Measurements from ENCODE around the gene TCEAL7. TPM values are rescaled to one million over a fixed set of nuclear protein-coding genes. Genes with fewer than 3 reads are reported as not detected.

Gene TCEAL7
- total RNA-seq, 1 donor from 2014 or later: not detected

DNA sequence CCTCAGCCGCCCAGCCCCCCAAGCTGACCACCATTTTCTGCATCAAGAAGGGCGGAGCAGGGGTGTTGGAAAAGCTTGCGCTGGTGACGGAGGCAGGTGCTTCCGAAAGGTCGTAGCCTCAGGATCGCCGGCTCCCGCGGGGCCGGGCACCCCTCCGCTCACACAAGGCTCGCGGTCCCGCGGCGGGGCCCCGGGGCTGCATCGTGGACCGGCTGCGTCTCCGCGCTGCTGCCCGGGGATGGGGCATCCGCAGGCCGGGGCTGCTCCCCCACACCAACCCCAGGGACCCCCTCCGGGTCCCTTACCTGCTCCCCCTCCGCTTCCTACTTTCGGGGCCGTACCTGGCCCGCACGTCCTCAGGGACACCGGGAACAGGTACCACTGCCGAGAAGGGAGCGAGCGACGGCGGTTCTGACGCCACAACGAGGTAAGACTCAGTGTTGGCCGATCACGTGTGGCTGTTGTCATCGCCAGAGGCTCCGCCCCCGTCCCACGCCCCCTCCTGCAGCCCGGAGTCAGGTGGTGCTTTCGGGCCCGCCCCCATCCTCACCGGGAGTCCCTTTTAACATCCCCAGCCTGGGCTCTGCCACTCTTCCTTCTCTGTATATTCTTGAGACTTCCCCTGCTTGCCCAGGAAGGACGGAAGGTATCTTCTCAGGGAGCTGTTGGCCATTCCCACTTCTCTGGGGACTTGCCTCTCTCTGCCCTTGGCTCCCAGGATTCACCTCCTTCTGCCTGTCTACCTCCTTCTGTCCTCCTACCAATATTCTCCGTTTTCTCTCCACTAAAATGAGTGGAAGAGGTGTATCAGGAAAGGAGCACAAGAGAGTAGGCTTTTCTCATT is 19.3 kb upstream of the TCEAL7 start, which contains the start of gene BEX2:
TSS of gene BEX2 (minus strand) at position 436 of the 844 bp plus-strand sequence. CDS start 1,014 bp downstream, outside the sequence.
- ATAC-seq (ENCODE audit: low read depth) (peak; percentile 98), DNase-seq (peak; percentile 66)
- Mint-ChIP-seq H3K4me1 (no peaks in the 10 kb centered on the region), H3K36me3 (ENCODE audit: low read depth) (no peaks in the 10 kb centered on the region), H3K27ac (peak within 1 kb of the TSS; percentile 35), H3K9me3 (peaks cover 2% of the 10 kb centered on the region), H3K27me3 (no peaks in the 10 kb centered on the region), H3K4me3 (peak within 1 kb of the TSS; percentile 82)
- POLR2A ChIA-PET: no interaction called here
- intact Hi-C loops (cut with micrococcal nuclease): loop anchor here (2.0 to 10.0 kb wide), 3 partner anchors 53 to 374 kb away; partner anchors contain the start of genes BEX4, MORF4L2 and TCEAL8
- CTCF ChIA-PET: no interaction called here
- TF ChIP-seq, protein P1, sequence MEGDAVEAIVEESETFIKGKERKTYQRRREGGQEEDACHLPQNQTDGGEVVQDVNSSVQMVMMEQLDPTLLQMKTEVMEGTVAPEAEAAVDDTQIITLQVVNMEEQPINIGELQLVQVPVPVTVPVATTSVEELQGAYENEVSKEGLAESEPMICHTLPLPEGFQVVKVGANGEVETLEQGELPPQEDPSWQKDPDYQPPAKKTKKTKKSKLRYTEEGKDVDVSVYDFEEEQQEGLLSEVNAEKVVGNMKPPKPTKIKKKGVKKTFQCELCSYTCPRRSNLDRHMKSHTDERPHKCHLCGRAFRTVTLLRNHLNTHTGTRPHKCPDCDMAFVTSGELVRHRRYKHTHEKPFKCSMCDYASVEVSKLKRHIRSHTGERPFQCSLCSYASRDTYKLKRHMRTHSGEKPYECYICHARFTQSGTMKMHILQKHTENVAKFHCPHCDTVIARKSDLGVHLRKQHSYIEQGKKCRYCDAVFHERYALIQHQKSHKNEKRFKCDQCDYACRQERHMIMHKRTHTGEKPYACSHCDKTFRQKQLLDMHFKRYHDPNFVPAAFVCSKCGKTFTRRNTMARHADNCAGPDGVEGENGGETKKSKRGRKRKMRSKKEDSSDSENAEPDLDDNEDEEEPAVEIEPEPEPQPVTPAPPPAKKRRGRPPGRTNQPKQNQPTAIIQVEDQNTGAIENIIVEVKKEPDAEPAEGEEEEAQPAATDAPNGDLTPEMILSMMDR (IDR thresholded peaks at IDR 0.05): no peak

DNA sequence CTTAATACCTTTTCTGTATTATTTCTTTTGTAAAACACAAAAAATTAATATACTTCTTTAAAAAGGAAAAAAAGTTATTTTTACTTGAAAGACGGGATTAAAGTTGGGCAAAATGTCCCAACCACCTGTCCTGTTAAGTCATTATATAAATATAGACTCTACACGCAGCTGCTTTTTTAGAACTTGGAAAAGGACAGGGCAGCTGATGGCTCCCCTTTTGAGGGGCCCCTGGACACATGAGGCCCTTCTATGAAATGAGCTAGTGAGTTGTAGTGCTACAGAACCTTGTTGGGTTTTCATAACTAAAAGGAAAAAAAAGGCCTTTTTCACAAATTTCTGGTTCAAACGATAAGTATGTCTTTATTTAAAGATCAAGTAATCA is 18.6 kb upstream of the TCEAL7 start:
- Mint-ChIP-seq H3K9me3 (no peaks in the 10 kb centered on the region), H3K27me3 (no peaks in the 10 kb centered on the region), H3K4me3 (no peak overlapping the region), H3K27ac (no peak overlapping the region), H3K4me1 (no peaks in the 10 kb centered on the region), H3K36me3 (ENCODE audit: low read depth) (no peaks in the 10 kb centered on the region)
- intact Hi-C loops (cut with micrococcal nuclease): loop anchor here (2.0 to 10.0 kb wide), 3 partner anchors 54 to 373 kb away; partner anchors contain the start of genes BEX4, MORF4L2 and TCEAL8
- ATAC-seq (ENCODE audit: low read depth) (no peak), DNase-seq (no peak)
- ChIA-PET CTCF (no interaction called here), POLR2A (no interaction called here)
- TF ChIP-seq, protein P1 (IDR thresholded peaks at IDR 0.05): no peak

DNA sequence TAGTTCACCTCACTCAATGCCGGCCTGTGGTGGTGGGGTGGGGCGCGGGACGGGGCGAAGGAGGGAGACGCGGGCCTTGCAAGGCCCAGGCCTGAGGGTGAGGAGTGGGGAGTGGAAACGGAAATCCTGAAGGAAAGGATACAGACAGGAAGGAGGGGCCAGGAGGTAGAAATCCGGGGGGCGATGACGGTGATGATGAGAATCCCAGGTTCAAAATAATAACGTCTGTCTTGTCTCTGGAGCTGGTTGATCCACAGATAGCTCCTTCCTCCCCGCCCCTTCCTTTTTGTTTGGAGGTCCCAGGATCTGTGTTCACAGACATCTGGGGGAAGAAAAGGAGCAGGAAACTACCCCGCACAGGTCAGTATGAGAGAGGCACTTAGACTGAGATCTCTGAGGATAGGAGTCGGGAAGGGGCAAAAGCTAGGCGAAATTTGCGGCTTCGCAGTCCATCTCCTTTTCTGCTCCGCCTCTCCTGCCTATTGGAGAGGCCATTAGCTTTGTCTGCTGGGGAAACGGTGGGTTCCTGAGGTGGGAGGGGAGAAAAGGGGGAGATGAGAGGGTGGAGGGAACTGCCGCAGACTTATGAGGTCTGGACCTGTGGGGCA is 746 bp downstream of the TCEAL7 start:
- H3K27me3 Mint-ChIP-seq: peaks cover 12% of the 10 kb centered on the region
- intact Hi-C loops (cut with micrococcal nuclease): no loop called here
- H3K27ac Mint-ChIP-seq: no peak overlapping the region
- no peak overlapping the region for H3K4me3 Mint-ChIP-seq
- no peak for DNase-seq
- no peaks in the 10 kb centered on the region for H3K36me3 Mint-ChIP-seq (ENCODE audit: low read depth)
- ChIA-PET POLR2A (no interaction called here), CTCF (no interaction called here)
- H3K9me3 Mint-ChIP-seq: no peaks in the 10 kb centered on the region
- no peak for ATAC-seq (ENCODE audit: low read depth)
- TF ChIP-seq, protein P1 (IDR thresholded peaks at IDR 0.05): no peak
- peaks cover 2% of the 10 kb centered on the region for H3K4me1 Mint-ChIP-seq

DNA sequence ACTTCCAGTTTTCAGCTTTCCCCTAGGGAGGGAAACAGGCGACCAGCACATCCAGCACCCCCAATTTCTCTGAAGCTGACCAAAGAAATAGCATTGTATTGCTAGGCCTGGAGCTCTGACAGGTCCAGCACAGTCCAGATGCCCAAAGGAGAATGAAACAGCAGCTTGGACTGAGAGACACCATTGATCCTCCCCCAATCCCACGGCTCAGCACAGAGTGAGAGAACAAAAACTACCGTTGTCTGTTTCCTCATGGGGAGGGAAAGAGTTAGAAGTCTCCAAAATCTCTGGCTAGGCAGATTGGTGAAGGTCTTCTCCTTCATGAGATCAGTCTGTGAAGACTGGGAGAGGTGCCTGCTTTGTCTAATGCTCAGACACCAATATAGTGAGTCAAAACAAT is 8.6 kb downstream of the TCEAL7 start:
- POLR2A ChIA-PET: no interaction called here
- no peaks in the 10 kb centered on the region for H3K4me1 Mint-ChIP-seq
- no peaks in the 10 kb centered on the region for H3K9me3 Mint-ChIP-seq
- H3K4me3 Mint-ChIP-seq: no peak overlapping the region
- CTCF ChIA-PET: no interaction called here
- H3K27me3 Mint-ChIP-seq: no peaks in the 10 kb centered on the region
- ATAC-seq (ENCODE audit: low read depth) (no peak), DNase-seq (no peak)
- TF ChIP-seq, protein P1 (IDR thresholded peaks at IDR 0.05): no peak
- intact Hi-C loops (cut with micrococcal nuclease): no loop called here
- H3K36me3 Mint-ChIP-seq (ENCODE audit: low read depth): no peaks in the 10 kb centered on the region
- H3K27ac Mint-ChIP-seq: no peak overlapping the region

DNA sequence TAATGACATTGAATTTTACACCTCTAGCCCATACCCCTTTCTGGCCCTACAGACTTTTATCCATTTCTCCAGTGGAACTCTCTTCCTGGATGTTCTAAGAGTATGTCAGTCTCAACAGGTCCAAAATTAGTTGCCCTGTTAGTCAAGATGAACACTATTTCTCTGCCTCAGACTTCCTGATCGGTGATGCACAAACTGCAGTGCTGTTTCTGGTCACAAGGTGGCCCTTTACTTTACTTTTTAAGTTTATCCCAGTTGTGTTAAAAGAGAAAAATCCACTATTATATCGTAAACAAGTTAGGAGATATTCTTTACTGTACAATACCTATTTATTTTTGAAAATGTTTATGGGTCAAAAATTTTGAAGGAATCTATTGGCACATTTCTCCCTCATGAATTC is 13.1 kb downstream of the TCEAL7 start:
- TF ChIP-seq, protein P1 (IDR thresholded peaks at IDR 0.05): peak; percentile 14
- CTCF ChIA-PET: no interaction called here
- Mint-ChIP-seq H3K27ac (no peak overlapping the region), H3K9me3 (no peaks in the 10 kb centered on the region), H3K4me3 (no peak overlapping the region), H3K4me1 (no peaks in the 10 kb centered on the region), H3K36me3 (ENCODE audit: low read depth) (no peaks in the 10 kb centered on the region), H3K27me3 (peaks cover 5% of the 10 kb centered on the region)
- DNase-seq (no peak), ATAC-seq (ENCODE audit: low read depth) (no peak)
- intact Hi-C loops (cut with micrococcal nuclease): loop anchor here (1.0 kb wide), 3 partner anchors 121 to 147 kb away; no protein-coding TSS in a partner anchor
- POLR2A ChIA-PET: no interaction called here

All from activated B cell treated with CpG ODN at 0.5 μM for 24 hours (primary cell).